KMS-11 (cell line): Measurements from ENCODE around the gene PRKAR2A.
"Not testable (repeated sequence)": the region's sequence is repeated elsewhere in the genome, so short reads cannot be mapped to it uniquely, and the experiment has no call there.

Experiments
- H2AFZ ChIP-seq: fragments of 200-600 bp; sonication (generic); 2 replicates; pipeline ENCODE4 v1.6.1; 2016; ENCODE audit warnings: antibody characterized with exemption, mixed run types, low read depth
- H3K27ac ChIP-seq: fragments of 200-600 bp; sonication (generic); 2 replicates; pipeline ENCODE4 v1.6.1; 2016; ENCODE audit warnings: mild to moderate bottlenecking, mixed run types
- H3K27me3 ChIP-seq: fragments of 200-600 bp; sonication (generic); 2 replicates; pipeline ENCODE4 v1.6.1; 2017; ENCODE audit warnings: mild to moderate bottlenecking, low read depth, mixed run types, moderate library complexity; ENCODE audit not compliant: insufficient read depth
- H3K36me3 ChIP-seq: fragments of 200-600 bp; sonication (generic); 2 replicates; pipeline ENCODE4 v1.6.1; 2017; ENCODE audit warnings: mild to moderate bottlenecking, mixed run types; ENCODE audit not compliant: insufficient read depth
- H3K4me1 ChIP-seq: fragments of 200-600 bp; sonication (generic); 2 replicates; pipeline ENCODE4 v1.6.1; 2016; ENCODE audit warnings: mild to moderate bottlenecking, low read depth, mixed run types; ENCODE audit not compliant: poor library complexity, severe bottlenecking
- H3K4me2 ChIP-seq: fragments of 200-600 bp; sonication (generic); 2 replicates; pipeline ENCODE4 v1.7.0; 2016; ENCODE audit warnings: mild to moderate bottlenecking, mixed run types
- H3K4me3 ChIP-seq: fragments of 200-600 bp; sonication (generic); IDR thresholded peaks from 2 replicates; pipeline ENCODE4 v1.6.1; 2017; ENCODE audit warnings: low read depth, low read length, mixed read lengths; ENCODE audit not compliant: insufficient read depth
- H3K79me2 ChIP-seq: fragments of 200-600 bp; sonication (generic); 2 replicates; pipeline ENCODE4 v1.6.1; 2016; ENCODE audit warnings: low read depth, mixed run types; ENCODE audit not compliant: insufficient read depth
- H3K9ac ChIP-seq: fragments of 200-600 bp; sonication (generic); 2 replicates; pipeline ENCODE4 v1.6.1; 2016; ENCODE audit warnings: mild to moderate bottlenecking, mixed run types
- H4K20me1 ChIP-seq: fragments of 200-600 bp; sonication (generic); 2 replicates; pipeline ENCODE4 v1.6.1; 2016; ENCODE audit warnings: mild to moderate bottlenecking, mixed run types; ENCODE audit not compliant: insufficient read depth
- TF ChIP-seq, protein P1 (sequence below): fragments of 200-600 bp; sonication (generic); conservative IDR thresholded peaks from 2 replicates; pipeline ENCODE4 v1.6.1; 2017; ENCODE audit warnings: low read depth, mild to moderate bottlenecking, antibody characterized with exemption, low read length, moderate library complexity, mixed read lengths

The PRKAR2A gene

GRCh38 chr3:48819234-48820221, 28.1 kb downstream of the PRKAR2A start:
- no peak overlapping the region for H3K4me3 ChIP-seq
- H3K4me2 ChIP-seq = no peak overlapping the region
- no peak overlapping the region for H3K9ac ChIP-seq
- H2AFZ ChIP-seq = no peak overlapping the region
- no peak overlapping the region for H3K27ac ChIP-seq
- H4K20me1 ChIP-seq = no peaks in the 10 kb centered on the region
- H3K27me3 ChIP-seq = no peaks in the 10 kb centered on the region
- TF ChIP-seq, protein P1, sequence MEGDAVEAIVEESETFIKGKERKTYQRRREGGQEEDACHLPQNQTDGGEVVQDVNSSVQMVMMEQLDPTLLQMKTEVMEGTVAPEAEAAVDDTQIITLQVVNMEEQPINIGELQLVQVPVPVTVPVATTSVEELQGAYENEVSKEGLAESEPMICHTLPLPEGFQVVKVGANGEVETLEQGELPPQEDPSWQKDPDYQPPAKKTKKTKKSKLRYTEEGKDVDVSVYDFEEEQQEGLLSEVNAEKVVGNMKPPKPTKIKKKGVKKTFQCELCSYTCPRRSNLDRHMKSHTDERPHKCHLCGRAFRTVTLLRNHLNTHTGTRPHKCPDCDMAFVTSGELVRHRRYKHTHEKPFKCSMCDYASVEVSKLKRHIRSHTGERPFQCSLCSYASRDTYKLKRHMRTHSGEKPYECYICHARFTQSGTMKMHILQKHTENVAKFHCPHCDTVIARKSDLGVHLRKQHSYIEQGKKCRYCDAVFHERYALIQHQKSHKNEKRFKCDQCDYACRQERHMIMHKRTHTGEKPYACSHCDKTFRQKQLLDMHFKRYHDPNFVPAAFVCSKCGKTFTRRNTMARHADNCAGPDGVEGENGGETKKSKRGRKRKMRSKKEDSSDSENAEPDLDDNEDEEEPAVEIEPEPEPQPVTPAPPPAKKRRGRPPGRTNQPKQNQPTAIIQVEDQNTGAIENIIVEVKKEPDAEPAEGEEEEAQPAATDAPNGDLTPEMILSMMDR = no peak
- H3K36me3 ChIP-seq = no peaks in the 10 kb centered on the region
- H3K79me2 ChIP-seq = no peaks in the 10 kb centered on the region
- no peaks in the 10 kb centered on the region for H3K4me1 ChIP-seq

DNA sequence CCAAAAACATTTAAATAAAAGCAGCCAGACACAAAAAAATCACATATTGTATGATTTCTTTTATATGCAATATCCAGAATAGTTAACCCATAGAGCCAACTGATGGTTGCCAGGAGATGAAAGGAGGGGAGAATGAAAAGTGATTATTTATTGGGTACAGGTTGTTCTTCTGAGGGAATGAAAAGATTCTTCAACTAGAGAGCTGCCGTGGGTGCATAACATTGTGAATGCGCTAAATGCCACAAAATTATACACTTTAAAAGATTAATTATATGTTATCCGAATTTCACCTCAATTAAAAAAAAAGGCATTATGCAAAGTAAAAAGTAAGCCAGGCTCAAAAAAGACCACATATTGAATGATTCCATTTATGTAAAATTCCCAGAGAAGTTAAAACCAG, 36.1 kb downstream of the PRKAR2A start:
- Histone ChIP-seq H3K9ac (no peak overlapping the region), H4K20me1 (no peaks in the 10 kb centered on the region), H2AFZ (no peak overlapping the region), H3K4me2 (no peak overlapping the region), H3K27ac (no peak overlapping the region), H3K4me3 (no peak overlapping the region), H3K36me3 (no peaks in the 10 kb centered on the region), H3K79me2 (no peaks in the 10 kb centered on the region; the same call in 1 of the 2 replicates), H3K27me3 (no peaks in the 10 kb centered on the region), H3K4me1 (no peaks in the 10 kb centered on the region)
- TF ChIP-seq, protein P1 = no peak

- no peak overlapping the region for H3K4me2 ChIP-seq
- no peaks in the 10 kb centered on the region for H3K4me1 ChIP-seq
- H3K9ac ChIP-seq = no peak overlapping the region
- no peak overlapping the region for H3K27ac ChIP-seq
- H3K79me2 ChIP-seq = no peaks in the 10 kb centered on the region
- TF ChIP-seq, protein P1 = no peak
- no peaks in the 10 kb centered on the region for H3K36me3 ChIP-seq
- no peaks in the 10 kb centered on the region for H4K20me1 ChIP-seq
- no peaks in the 10 kb centered on the region for H3K27me3 ChIP-seq
- no peak overlapping the region for H2AFZ ChIP-seq
- no peak overlapping the region for H3K4me3 ChIP-seq
Observed at GRCh38 chr3:48804930-48805329, 42.7 kb downstream of the PRKAR2A start.

GRCh38 chr3:48800831-48801230, 46.8 kb downstream of the PRKAR2A start:
- H3K27me3 ChIP-seq, H3K36me3 ChIP-seq, H3K27ac ChIP-seq, H3K9ac ChIP-seq, H3K79me2 ChIP-seq, H3K4me3 ChIP-seq, H3K4me1 ChIP-seq, H4K20me1 ChIP-seq, H2AFZ ChIP-seq, H3K4me2 ChIP-seq: not testable (repeated sequence)

- Histone ChIP-seq H4K20me1 (no peaks in the 10 kb centered on the region), H3K4me3 (no peak overlapping the region), H2AFZ (no peak overlapping the region), H3K27ac (no peak overlapping the region), H3K9ac (no peak overlapping the region), H3K4me2 (no peak overlapping the region), H3K4me1 (no peaks in the 10 kb centered on the region), H3K36me3 (no peaks in the 10 kb centered on the region), H3K79me2 (no peaks in the 10 kb centered on the region), H3K27me3 (no peaks in the 10 kb centered on the region)
- TF ChIP-seq, protein P1 = no peak
Observed at GRCh38 chr3:48798998-48799397, 48.7 kb downstream of the PRKAR2A start.
